Ammon's horn (tissue), 1 donor: ENCODE data around the gene SLC41A3.
"Not testable (repeated sequence)": the region's sequence is repeated elsewhere in the genome, so short reads cannot be mapped to it uniquely, and the experiment has no call there.

Experiments used
- DNase-seq: peaks from one replicate; pipeline ENCODE4 v3.0.0-alpha.2; 2016; ENCODE audit warnings: low spot score

SLC41A3 gene

DNA sequence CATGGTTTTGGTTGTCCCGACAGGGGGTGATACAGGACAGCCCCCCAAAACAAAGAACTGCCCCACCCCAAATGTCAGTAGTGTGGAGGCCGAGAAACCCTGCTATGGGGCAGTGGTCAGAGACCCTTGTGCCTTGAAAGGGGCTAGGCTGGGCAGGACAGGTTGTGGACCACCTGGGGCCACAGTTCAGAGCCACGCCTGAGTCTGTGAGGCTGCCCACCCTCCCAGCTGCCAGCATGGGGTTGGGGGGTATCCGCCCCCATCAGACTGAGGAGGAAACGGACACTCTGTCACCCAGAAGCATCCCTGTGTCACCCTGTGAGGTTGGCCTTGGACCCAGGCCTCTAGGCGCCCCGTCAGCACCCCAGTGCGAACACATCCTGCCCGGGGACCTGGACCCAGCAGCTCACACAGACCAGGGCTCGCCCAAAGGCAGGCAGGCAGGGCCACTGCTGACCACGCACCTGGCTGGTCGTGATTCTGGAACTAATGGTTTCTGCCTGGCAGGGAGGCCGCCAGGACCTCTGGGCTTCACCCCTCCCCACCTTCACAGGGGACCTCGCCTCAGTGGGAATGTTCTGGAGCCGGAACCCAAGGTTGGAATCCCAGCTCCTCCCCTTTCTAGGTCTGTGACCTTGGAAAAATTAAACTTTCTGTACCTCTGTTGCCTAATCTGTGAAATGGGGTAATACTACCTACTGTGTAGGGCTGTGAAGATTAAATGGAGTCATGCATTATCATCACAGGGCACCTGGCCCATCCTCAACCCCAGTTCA is 1.4 kb downstream of the SLC41A3 start:
- no peak for DNase-seq

DNA sequence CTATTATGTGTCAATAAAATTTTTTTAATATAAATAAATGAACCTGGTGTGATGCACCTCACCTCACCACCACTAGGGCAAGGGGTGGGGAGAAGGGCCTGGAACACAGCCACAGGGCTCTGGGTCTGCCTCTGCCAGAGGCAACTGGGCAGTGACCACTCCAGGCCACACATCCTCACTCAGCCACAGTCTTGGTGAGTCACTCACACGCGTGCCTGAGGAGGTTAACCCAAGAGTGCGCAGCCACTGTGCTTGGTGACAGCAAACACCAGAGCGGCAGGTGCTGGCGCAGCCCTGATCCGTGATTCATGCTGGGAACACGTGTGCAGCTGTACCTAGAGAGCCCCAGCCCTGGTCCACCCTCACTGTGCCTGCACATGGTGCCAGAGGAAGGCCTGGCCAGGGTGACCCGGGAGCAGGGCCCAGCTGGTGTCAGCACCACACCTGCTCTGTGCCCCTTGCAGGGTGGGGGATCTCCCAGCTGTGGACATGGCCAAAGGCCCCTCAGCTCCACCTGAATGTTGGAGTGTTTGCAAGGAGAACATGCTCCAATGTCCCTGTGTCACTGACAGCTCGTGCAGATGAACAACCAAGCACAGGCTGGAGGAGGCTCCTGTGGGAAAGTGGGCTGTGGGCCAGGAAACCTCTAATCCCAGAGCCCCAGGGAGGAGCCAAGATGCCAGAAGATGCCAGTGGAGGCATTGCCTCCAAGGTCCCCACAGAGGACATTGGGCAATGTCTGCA is 2.1 kb downstream of the SLC41A3 start:
- DNase-seq = no peak

DNA sequence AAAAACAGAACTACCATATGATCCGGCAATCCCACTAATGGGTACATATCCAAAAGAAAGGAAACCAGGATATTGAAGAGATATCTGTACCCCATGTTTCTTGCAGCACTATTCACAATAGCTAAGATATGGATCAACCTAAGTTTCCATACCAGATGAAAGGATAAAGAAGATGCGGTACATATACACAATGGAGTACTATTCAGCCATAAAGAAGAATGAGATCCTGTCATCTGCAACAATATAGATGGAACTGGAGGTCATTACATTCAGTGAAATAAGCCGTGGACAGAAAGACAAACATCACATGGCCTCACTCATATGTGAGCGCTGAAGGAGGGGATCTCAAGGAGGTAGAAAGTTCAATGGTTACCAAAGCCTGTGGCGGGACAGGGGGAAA is 3.0 kb downstream of the SLC41A3 start:
- no peak for DNase-seq

DNA sequence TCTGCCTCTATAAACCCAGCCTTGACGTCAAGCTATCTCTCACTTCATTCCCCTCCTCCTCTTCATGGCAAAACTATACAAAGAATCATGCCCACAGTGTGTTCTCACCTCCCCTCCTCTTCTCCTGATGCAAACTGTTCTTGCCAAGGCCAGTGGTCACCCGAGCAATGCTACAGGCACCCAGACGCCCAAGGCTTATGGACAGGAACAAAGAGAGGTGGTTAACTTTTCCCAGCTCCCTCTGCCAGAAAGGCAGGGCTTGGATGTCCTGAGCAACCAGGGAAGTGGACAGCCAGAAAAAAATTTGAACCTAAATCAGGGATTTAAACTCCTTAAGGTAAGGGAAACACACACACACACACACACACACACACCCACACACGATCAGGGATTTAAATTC is 5.1 kb downstream of the SLC41A3 start:
- no peak for DNase-seq

DNA sequence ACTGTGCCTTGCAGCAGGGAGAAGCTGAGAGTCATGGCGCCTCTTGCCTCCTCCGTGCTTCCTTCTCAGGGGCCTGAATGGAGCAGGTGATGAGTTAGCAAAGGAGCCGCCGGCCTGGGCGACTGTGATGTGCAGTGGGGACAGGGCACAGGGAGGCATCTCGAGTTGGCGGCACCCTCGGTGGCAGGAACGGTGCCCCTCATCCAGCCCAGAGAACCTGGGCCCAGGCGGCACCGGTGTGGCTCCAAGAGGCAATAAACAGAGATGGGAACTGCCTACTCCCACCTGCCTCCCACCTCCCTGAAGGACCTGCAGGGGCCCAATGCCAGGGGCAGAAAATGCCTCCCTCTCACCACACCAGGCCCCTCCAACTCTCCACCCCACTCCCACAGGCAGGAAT is 6.2 kb downstream of the SLC41A3 start:
- DNase-seq = no peak

DNA sequence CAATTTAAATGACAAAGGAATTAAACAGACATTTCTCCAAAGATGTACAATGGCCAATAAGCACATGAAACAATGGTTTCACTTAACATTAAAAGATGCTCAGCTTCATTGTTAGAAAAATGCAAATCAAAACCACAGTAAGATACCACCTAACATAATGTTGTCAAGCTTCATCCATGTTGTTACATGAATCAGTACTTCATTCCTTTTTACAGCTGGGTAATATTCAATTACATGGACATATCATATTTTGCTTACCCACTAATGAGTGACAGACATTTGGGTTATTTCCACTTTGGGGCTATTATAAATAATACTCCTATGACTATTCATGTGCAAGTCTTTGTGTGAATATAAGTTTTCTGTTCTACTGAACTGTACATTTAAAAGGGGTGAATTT is 7.8 kb downstream of the SLC41A3 start:
- no peak for DNase-seq

DNA sequence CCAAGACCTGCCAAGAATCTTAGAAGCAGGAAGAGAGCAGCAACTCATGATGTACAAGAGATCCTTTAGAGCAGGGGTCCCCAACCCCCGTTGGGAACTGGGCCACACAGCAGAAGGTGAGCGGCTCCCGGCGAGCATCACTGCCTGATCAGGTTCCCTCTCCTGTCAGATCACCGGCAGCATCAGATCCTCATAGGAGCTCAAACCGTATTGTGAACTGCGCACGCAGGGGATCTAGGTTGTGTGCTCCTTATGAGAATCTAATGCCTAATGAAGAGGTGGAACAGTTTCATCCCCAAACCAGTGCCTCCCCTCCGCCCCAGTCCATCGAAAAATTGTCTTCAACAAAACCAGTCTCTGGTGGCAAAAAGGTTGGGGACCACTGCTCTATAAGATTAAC is 13.8 kb downstream of the SLC41A3 start:
- no peak for DNase-seq

DNA sequence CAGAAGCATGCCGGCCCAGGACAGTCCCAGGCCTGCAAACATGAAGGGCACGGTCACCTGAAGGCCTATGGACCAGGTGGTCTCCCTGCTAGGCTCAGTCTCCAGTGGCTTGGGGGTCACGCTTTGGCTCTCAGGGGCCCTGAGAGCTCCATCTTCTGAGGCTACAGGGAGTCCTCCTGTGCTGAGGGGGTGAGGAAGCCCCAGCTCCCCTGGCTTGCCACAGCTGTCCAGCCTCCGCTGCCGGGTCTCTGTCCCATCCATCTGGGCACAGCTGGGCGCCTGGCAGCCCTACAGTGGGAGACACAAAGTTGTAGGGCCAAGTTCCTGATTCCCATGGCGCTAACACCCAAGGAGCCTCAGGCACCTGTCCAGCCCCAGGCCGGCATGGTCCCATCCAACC is 16.0 kb downstream of the SLC41A3 start:
- DNase-seq = no peak

DNA sequence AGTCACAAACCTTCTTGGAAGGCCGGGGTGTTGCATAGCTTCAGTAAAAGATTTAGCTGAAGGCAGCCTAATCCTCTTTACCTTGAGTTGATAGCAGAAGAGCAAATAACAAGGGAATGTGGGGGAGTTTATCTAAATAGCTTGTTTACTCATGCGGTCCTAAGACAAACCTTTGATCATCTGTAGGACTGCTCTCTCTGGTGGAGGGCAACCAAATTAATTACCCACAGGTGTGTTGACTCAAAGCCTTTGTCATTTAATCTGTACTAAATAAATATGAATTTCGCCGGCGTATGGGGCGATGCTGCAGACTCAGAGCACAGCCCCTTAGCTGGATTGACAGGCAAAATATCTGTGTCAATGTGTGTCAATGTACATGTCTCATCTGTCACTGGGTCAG is 17.2 kb downstream of the SLC41A3 start:
- DNase-seq = not testable (repeated sequence)

DNA sequence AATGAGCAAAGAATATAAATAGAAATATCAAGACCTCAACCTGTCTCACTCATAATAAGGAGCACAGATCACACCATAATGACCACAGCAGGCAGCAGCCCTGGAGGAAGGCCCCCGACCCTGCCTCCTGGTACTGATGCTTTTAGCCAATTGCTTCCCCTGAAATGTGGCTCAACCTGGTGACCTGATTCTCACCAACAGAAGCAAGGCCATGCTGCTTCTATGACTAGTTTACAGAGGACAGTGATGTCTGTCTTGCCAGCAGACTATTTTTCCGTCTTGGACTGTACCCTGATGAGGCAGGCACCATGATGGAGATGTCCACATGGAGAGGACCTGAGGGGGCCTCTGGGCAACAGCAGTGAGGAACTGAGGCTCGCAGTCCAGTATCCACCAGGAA is 18.0 kb downstream of the SLC41A3 start:
- DNase-seq = no peak

DNA sequence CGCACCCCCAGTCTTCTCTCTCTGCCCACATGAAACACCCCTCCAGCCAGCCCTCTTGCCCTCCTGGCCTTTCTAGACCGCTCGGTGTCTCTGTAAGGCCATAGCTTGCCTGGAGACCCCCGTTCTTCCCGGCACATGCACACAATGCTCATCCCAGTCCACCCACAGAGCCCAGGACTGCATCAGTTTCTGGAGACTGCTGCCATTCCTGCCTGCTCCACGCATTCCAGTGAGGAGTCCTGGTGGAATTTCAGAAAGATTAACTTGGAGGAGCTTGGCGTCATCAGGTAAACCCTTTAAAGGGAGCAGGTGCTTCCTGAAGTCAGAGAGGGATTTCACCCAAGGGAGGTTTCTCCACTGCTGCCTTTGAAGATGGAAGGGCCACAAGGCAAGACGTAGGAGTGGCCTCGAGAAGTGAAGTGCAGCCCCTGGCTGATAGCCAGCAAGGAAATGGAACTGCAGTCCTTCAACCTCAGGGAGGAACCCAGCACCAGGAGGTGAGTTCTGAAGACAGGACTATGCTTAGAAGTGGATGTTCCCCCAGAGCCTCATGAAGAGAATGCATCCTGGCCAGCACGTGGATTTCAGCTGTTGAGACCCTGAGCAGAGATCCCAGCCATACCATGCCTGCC is 19.2 kb downstream of the SLC41A3 start:
- no peak for DNase-seq

DNA sequence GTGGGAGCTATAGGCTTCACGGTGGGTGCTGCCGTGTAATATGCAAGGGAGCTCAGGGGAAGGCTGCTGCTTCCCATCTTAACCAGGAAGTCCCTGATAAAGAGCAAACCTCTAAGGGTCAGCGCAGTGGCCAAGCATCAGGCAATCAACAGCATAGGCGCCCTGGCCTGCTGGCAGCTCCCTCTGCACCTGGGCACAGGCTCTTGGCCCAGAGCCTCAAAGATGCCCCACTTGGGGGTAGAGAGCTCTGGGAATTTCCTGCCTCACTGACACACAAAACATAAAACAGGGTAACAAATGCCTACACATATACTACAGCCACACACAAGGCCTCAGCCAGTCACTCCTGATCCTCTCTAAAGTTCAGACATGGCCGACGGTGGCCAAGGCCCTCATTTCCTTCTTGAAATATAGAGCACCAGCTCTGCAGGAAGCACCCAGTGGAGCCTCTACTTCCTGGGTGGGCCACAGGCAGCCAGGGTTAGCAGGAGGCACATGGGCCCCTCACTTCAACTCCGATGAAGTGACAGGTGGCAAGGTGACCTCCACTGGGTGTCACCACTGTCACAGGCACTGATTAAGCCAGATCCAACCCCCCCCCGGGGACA is 20.5 kb downstream of the SLC41A3 start:
- DNase-seq = no peak

DNA sequence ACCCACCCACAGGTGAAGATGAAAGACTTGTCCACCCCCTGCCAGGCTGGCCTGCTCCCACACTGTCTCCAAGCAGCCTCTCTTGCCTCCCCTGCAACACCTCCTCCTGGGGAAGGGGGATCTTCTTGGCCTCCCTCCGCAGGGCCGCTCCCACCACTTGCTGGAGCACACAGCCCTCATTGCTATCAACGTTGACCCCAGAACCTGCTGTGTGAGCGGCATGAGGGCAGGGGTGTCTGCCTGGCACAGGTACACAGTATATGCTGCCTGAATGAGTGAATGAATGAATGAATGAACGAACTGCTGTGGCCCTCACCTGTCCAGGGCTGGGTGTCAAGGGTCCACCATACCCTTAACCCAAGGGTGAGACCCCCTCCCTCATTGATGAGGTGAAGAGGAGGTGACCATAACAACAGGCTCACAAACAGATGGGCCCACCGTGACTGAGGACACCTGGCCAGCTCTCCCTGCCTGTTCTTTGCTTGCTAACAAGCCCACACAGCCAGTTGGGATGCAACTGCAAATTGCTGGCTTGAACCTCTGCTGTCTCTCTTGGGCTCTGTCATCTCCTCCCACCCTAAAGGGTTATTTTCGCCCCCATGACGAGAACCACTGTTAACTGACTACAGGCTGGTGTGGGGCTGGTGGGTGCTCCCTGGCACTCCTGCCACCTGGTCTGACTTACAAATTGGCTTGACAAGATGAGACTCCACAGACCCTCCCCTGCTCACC is 22.5 kb downstream of the SLC41A3 start:
- no peak for DNase-seq

DNA sequence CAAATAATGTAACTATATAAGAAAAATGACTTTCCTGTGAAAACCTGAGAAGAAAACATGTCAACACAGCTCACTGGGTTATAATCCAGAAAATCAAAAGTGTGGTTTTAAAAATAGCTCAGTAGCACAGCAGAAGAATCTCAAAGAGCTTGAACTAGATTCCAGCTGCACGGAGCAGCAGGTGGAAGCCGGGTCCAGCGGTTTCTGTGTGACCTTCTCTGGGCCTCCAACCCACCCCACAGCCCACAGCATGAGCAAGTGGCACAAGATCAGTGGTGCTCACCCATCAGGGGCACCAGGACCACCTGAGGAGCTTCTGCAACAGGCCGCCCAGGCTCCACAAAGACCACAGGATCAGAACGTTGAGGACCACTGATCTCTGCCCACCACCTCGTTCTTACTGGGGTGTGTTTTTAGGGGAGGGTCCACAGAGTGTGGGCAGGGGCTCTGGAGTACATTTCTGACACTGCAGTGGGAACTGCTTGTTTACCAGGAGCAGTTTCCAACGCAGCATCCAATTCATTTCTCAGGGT is 23.2 kb downstream of the SLC41A3 start:
- no peak for DNase-seq

DNA sequence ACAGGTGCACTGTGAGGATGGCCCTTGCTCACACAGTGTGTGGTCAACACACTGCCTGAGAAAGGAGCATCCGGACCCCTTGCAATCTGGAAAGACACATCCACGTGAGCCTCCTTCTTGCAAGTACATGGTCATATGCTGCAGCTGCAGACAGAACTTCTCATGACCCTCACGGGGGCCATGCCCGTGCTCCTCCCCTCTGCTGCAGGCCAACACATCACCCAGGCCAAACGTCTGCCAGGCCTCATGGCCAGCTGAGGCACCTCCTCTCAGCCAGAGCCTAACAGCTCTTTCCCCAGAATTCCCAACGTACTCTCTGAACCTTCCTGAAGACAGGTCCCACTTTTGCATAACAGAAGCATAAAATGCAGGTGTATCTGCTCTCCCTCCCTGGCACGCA is 25.3 kb downstream of the SLC41A3 start:
- no peak for DNase-seq

DNA sequence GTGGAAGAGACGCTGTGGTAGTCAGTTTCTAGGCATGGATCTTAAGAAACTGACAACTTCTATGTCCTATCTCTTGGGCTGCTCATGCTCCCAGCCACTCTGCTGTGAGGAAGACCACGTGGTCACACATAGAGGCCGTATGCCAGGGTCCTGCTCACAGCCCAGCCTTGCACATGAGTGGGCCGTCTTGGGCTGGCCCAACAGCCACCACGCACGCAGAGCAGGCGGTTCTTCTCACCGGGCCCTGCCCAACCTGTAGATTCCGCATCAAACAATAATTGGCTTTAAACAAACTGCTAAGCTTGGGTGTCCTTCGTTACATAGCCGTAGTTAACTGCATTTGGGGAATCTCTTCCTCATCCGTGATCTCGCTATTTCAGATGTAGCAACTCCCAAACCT is 26.0 kb downstream of the SLC41A3 start:
- no peak for DNase-seq

DNA sequence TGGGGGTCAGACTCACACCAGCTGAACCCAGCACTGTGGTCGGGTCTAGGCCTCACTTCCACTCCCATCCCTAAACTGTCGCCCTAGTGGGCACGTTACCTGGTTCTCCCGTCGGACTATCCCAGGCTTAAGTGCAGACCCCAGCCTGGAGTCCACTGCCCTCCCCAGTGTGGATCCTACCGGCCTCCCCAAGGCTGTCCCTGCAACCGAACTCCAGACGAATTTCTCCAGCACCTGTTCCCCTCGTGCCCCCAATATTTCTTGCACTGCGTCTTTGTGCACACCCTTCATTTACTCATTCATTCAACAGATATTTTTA is 26.5 kb downstream of the SLC41A3 start:
- no peak for DNase-seq

DNA sequence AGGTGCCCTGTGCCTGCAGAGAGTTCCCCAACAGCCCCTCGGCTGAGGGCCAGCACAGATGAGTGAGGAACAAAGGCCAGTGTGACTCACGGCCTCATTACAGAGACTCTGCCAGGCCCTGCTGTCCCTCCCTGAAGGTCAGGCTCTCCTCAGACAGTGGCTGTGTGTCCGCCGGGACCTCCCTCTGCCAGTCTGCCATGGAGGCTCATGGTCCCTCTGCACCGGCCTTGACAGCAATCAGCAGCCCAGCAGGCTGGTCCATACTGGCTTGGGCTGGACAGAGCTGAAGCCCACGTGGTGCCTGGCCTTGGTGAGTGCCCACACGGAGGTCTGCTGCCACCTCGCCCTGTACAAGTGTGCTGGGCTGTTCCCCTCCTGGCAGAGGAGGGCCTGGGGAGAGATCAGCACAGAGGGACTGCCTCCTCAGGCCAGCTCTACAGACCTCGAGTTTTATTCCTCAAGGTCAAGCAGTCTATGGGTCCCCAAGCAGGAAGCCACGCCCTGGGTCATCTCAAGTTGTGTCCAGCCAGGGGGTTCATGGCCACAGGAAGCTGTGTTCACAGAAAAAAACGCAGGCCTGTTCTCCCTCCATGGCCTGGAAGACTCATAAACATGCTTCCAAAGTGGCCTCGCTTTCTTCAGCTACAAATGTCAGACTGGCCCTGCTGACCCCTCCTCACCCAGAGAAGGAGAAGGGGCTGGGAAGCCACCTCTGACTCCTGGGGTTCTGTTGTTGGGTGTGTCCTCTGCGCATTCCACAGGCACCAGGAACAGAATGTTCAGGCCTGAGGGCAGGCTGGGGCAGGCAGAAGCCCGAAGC is 27.0 kb downstream of the SLC41A3 start:
- no peak for DNase-seq

DNA sequence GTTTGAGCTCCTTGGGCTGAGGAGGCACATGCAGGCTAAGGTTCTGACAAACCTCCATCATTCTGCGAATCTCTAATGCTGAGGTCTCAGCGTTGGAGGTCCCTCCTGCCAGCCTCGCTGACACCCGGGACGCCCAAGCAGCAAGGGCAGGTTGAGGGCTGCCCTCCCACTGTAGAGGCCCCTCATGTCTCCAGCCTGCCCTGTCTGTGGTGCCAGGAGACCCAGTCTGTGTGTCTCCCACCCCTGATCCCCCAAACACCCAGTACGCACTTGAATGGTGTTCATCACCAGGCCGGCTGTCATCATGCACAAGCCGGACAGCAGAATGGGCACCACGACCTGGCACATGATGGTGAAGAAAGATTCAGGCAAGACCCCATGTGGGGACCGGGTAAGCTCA is 27.8 kb downstream of the SLC41A3 start:
- DNase-seq = no peak

DNA sequence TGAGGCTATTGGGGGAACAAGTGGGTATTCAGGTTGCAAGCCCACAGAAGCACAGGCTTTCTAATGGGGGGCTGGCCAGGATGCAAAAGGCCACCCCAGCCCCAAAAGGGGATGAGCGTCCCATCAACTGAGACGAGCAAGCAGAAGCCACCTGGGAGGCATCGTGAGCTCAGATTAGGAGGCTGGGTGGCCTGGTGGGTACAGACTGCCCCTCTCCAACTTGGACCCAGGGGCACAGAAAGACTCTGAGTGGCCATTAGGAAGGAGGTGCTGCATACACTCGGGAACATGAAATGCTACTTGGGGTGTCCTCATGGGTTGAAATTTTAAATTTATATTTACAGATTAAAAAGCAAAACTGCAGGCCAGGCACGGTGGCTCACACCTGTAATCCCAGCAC is 29.1 kb downstream of the SLC41A3 start:
- no peak for DNase-seq

DNA sequence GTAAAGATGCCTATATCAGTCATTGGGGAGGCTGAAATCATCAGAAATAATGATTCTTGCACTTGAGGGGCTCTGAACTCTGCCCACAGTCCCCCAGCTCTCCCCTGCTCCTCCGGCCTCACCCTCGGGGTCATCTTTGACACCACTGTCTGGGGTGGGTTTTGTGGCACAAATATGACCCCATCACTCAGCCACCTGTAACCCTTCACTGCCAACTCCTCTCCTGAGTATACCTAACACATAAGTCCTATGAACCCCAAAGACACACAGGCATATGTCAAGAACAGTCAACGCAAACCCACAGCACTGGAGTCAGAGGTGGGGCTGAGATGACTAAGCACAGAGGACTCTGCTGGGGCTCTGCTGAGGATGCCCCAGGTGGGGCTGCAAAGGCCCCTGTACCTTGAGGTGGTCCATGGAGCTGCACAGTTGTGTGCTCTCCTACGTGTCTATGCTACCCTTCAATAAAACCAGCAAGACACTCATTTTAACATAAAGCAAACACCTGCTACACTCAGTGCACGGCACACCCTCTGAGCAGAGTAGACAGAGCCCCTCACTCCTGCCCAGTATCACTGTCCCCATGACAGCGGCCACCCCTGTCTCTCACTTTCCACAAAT is 29.9 kb downstream of the SLC41A3 start:
- DNase-seq = no peak
